ENCODE results near the gene TNIK. TPM values are rescaled to one million over a fixed set of nuclear protein-coding genes. Genes with fewer than 3 reads are reported as not detected.

Gene TNIK
- total and polyA plus RNA-seq, 2 of the 4 experiments (the other 2 are of a cell fraction) = 3.4 to 6.3 TPM

DNA sequence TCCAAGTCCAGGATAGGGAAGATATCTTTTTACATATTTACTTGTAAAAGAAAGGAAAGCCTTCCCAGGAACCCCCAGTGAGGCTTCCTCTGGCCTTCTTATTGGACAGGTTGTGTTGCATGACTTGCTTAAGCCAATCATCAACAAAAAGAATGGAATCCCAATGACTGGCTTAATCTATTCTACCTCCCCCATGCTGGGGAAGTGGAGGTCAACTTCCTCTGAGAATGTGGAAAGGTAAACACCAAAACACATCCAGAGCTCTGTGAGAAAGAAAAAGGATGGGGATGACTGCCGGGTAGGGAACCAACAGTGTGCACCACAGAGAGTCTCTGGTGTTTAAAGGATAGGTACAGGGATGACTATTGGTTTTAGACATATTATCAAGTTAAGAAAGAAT lies 25.1 kb downstream of the TNIK start:
- ATAC-seq (ENCODE audit: low read depth) (no peak), DNase-seq (no peak)
- no TSS peak for BruUV-seq (replicated peaks)
- Histone ChIP-seq H4K91ac (ENCODE audit: insufficient read depth, low read depth, low read length) (no peak overlapping the region), H3K4me2 (ENCODE audit: low read depth, low read length) (no peak overlapping the region), H3K14ac (replicated peaks; ENCODE audit: low read depth, low read length) (no peak overlapping the region), H3K4ac (ENCODE audit: low read depth, low read length) (no peak overlapping the region), H2BK15ac (ENCODE audit: low read depth, low read length) (no peak overlapping the region), H4K8ac (ENCODE audit: low read depth in 2 of 2, low read length in 2 of 2) (no peak overlapping the region), H3K4me1 (ENCODE audit: control insufficient read depth, insufficient read depth, low read length) (no peaks in the 10 kb centered on the region), H3K36me3 (ENCODE audit: control insufficient read depth, insufficient read depth, low read length) (no peaks in the 10 kb centered on the region), H3K79me1 (ENCODE audit: low read depth in 1 of 2, low read length in 2 of 2) (no peaks in the 10 kb centered on the region), H2BK5ac (ENCODE audit: low read depth, low read length, poor library complexity, severe bottlenecking) (no peak overlapping the region), H2AK5ac (ENCODE audit: low read depth, low read length) (no peak overlapping the region), H3K4me3 (ENCODE audit: insufficient read depth, low read depth, low read length) (no peak overlapping the region), H2BK120ac (ENCODE audit: low read depth, low read length) (no peak overlapping the region), H3K56ac (ENCODE audit: extremely low read depth, insufficient read depth, low read length) (no peak overlapping the region), H3K23ac (ENCODE audit: low read depth, low read length) (no peak overlapping the region), H2AFZ (replicated peaks; ENCODE audit: low read length, poor library complexity) (no peak overlapping the region), H3K27ac (ENCODE audit: insufficient read depth, low read length) (no peak overlapping the region), H3K9me1 (ENCODE audit: insufficient read depth, low read length) (no peaks in the 10 kb centered on the region), H3K9ac (ENCODE audit: low read depth, low read length) (no peak overlapping the region), H3K18ac (ENCODE audit: low read depth, low read length) (no peak overlapping the region), H4K20me1 (ENCODE audit: insufficient read depth, low read length) (no peaks in the 10 kb centered on the region), H4K5ac (ENCODE audit: low read depth, low read length) (no peak overlapping the region), H3K27me3 (ENCODE audit: control insufficient read depth, insufficient read depth, low read length) (no peaks in the 10 kb centered on the region), H2AK9ac (replicated peaks; ENCODE audit: low read depth, low read length, poor library complexity) (no peak overlapping the region), H3K9me3 (ENCODE audit: control insufficient read depth, insufficient read depth, low read length) (no peaks in the 10 kb centered on the region), H2BK20ac (ENCODE audit: low read depth, low read length) (no peak overlapping the region)
- intact Hi-C loops (cut with micrococcal nuclease) = no loop called here
- TF ChIP-seq RAD21 (IDR thresholded peaks at IDR 0.05; ENCODE audit: low read length) = no peak
- TF ChIP-seq, protein P1, sequence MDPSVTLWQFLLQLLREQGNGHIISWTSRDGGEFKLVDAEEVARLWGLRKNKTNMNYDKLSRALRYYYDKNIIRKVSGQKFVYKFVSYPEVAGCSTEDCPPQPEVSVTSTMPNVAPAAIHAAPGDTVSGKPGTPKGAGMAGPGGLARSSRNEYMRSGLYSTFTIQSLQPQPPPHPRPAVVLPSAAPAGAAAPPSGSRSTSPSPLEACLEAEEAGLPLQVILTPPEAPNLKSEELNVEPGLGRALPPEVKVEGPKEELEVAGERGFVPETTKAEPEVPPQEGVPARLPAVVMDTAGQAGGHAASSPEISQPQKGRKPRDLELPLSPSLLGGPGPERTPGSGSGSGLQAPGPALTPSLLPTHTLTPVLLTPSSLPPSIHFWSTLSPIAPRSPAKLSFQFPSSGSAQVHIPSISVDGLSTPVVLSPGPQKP (IDR thresholded peaks at IDR 0.05; ENCODE audit: borderline replicate concordance, low read depth, low read length) = no peak
- TF ChIP-seq, protein P2, sequence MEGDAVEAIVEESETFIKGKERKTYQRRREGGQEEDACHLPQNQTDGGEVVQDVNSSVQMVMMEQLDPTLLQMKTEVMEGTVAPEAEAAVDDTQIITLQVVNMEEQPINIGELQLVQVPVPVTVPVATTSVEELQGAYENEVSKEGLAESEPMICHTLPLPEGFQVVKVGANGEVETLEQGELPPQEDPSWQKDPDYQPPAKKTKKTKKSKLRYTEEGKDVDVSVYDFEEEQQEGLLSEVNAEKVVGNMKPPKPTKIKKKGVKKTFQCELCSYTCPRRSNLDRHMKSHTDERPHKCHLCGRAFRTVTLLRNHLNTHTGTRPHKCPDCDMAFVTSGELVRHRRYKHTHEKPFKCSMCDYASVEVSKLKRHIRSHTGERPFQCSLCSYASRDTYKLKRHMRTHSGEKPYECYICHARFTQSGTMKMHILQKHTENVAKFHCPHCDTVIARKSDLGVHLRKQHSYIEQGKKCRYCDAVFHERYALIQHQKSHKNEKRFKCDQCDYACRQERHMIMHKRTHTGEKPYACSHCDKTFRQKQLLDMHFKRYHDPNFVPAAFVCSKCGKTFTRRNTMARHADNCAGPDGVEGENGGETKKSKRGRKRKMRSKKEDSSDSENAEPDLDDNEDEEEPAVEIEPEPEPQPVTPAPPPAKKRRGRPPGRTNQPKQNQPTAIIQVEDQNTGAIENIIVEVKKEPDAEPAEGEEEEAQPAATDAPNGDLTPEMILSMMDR (conservative IDR thresholded peaks at IDR 0.05; ENCODE audit: low read depth, low read length) = no peak
- no peak for TF ChIP-seq NFE2L2 (IDR thresholded peaks at IDR 0.05; ENCODE audit: low read depth, low read length)
- TF ChIP-seq FOS (IDR thresholded peaks at IDR 0.05; ENCODE audit: low read depth, low read length) = no peak
- TF ChIP-seq, protein P3, sequence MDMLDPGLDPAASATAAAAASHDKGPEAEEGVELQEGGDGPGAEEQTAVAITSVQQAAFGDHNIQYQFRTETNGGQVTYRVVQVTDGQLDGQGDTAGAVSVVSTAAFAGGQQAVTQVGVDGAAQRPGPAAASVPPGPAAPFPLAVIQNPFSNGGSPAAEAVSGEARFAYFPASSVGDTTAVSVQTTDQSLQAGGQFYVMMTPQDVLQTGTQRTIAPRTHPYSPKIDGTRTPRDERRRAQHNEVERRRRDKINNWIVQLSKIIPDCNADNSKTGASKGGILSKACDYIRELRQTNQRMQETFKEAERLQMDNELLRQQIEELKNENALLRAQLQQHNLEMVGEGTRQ (IDR thresholded peaks at IDR 0.05; ENCODE audit: low read depth, low read length) = no peak
- TF ChIP-seq CEBPB (IDR thresholded peaks at IDR 0.05; ENCODE audit: low read depth, low read length) = no peak
- TF ChIP-seq SMC3 (IDR thresholded peaks at IDR 0.05; ENCODE audit: low read depth, low read length) = no peak
- TF ChIP-seq MAFK (IDR thresholded peaks at IDR 0.05; ENCODE audit: low read depth, low read length) = no peak
- no peak for TF ChIP-seq RCOR1 (IDR thresholded peaks at IDR 0.05; ENCODE audit: insufficient replicate concordance, low read length)
- TF ChIP-seq CHD1 (IDR thresholded peaks at IDR 0.05; ENCODE audit: low read depth, low read length) = no peak
- TF ChIP-seq RFX5 (IDR thresholded peaks at IDR 0.05; ENCODE audit: low read depth, low read length) = no peak
- TF ChIP-seq MAZ (IDR thresholded peaks at IDR 0.05; ENCODE audit: borderline replicate concordance, low read depth, low read length) = no peak
- no peak for TF ChIP-seq MXI1 (IDR thresholded peaks at IDR 0.05; ENCODE audit: borderline replicate concordance, low read depth, low read length)
- TF ChIP-seq BHLHE40 (IDR thresholded peaks at IDR 0.05; ENCODE audit: low read depth, low read length) = no peak
- in situ Hi-C loops (cut with MboI; ENCODE audit: low sequenced_read_pairs) = no loop called here
- dilution Hi-C loops (cut with HindIII; ENCODE audit: low sequenced_read_pairs, unreplicated experiment) = no loop called here
- ChIA-PET POLR2A (ENCODE audit: unreplicated experiment) (no interaction called here), CTCF (no interaction called here)
- no CpG with 5 or more reads among the region's 1 CpG for WGBS, 2 experiments (ENCODE audit: extremely low coverage in 2 of 2, insufficient read length in 1 of 2)

Measured in IMR-90 (cell line).